ENCODE data around the gene ACSS1.

Gene ACSS1

DNA sequence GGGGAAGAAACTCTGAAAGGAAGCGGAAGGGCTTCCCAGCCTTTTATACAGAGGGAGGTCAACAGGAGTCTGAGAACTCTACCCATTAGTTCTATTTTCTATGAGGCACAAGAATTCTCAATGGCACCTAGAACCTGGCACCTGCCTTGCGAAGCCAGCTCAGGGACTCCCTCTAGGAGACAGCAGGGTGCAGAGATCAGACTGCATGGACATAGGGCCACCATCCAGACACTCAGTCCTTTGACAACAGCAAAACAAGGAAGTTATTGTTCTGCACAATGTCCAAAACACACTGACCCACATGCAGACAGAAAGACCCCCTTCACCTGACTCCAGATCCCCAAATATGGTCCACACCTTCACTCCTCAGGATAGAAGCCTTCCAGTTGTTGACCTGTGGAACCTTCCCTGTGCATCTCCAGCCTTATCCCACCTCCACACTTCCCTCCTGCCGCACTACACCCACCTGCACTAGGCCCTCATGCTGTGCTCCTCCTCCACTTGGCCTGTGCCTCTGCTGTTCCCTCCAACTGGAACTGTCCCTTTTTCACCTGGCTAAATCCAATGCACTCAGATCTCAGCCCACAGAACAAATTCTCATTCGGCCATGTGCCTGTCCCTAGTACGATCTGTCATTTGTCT is 27.8 kb downstream of the ACSS1 start:
- no peak for DNase-seq

DNA sequence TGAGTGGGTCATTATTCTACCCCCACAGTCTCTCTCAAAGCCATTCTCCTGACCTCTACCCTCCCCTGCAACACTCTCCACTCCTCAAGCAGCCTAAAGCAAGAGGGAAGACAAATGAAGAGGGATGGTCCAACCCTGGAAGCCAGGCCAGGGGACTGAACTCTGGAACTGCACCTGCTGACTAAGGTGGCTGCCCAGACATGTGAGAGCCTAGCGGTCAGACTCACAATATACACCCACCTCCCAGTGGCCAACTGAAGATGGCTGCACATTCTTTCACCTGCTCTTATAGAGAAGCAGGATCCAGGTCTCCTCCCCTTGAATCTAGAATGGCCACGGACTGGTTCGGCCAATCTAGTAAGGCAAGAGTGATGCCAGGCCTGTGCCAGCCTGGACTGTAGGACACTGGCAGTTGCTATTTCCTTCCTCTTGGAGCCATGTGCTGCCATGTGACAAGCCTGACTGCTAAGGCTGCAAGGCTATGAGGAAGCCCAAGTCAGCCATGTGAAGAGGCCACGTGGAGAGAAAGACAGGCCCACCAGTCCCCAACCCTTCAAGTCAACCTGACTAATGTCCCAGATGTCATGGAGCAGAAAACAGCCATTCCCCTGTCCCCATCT is 31.8 kb downstream of the ACSS1 start:
- no peak for DNase-seq

DNA sequence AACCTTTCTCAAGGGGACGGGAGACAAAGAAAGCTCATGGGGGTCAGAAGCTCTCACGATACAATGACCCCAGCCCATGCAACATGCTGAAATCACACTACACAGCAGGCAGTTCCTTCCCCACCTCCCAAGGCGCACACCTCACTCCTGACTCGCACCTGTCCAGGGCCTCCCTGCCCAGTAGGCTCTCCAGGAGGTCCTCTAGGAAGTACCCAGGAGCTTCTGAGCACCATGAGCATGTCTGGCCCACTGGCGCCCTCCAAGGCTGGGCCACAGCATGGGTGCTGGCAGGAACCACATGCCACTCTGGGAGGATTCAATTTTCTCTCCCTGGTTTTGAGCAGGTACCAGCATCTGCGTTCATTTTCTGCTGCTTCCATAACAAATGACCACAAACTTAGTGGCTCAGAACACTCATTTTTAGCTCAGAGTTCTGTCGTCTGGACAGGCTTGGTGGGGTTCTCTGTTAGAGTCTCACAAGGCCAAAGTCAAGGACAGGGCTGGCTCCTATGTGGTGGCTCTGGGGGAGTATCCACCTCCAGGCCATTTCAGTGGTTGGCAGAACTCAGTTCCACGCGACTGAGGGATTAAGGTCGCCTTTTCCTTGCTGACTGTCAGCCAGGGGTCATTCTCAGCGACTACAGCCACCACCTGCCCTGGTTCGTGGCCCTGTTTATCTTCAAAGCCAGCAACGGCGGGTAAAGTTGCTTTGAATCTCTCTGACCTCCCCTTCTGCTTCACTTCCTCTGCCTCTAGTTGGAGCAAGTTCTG is 32.7 kb downstream of the ACSS1 start:
- DNase-seq = no peak

DNA sequence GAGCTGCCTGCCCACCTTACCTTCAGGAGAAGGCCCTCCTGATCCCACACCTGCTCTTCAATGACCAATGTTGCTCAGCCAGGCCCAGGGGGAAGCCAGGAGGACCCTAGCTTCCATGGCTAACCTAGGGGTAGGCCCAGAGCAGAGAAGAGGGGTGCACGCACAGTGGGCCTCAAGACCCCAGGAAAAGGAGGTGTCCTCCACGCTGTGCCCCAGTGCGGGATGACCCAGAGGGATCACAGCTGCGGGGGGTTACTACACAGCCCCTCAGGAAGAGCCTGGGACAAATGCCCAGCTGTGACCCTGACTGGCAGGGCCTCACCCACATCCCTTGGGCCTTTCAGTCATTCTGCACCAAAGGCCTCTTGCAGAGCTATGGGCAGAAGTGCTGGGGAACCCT is 33.8 kb downstream of the ACSS1 start:
- no peak for DNase-seq

DNA sequence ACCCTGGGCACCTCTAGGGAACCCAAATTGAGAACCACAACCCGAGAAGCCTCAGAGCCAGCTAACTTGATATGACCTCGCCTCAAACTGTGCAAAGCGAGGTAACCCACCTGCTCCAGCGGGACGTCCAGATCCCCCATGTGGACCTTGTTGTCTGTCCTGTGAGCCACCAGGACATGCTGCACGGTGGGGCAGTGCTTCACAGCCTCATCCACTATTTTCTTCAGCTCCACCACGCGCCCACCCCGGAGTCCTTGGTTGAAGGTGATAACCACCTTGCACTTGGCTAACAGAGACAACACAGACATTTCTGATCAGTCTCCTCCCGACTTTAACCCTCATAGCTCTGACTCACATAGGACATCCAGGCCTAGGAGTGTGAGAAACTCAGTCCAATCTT is 34.6 kb downstream of the ACSS1 start:
- no peak for DNase-seq

DNA sequence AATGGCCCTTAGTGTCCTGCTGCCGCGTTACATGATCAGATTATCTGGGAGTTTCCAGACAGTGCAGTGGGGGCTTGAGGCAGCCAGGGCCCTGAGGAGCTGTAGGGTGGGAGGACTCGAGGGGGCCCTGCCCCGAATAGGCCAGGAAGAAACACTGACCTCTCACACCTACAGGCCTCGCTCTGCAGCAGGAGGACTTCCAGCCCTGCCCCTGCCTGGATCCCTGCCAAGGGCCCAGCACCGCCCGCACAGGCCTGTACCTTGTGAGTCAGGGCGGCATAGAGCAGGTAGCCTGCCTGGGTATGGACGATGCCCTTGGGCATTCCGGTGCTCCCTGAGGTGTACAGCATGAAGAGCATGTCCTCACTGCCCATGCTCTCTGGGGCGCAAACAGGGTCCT is 35.3 kb downstream of the ACSS1 start:
- no peak for DNase-seq

DNA sequence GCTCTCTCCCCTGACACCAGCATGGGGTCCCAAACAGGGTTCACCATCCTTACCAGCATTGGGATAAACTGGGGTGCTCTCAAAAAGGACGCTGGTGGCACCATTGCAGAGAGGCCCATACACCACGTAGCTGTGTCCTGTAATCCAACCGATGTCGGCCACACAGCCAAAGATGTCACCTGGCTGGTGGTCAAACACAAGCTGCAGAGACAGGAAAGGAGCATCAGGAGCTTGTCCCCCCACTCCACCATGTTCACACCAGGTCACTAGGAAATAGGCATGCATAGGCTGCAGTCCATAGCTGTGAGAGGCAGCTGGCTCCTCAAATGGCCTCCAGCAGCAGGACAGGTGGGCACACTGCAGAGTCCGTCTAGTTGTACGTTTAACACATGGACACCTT is 36.6 kb downstream of the ACSS1 start:
- no peak for DNase-seq

DNA sequence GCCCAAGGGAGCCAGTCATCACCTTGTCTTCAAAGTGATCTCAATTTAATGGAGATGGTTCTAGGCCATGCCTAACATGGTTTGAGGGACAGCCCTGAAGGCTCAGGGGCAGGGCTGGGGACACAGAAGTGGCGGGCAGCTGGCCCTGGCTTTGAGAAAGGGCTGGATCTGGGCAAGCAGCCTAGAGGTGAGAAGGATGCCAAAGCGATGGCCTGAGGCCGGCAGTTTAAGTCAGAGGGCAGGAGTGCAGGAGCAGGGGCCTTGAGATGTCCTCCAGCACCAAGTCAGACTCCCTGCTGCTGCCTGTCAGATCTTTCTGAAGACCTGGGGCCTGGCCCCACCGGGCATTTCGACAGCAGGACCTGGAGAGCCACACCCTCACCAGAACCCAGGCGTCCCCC is 37.0 kb downstream of the ACSS1 start:
- DNase-seq = no peak

DNA sequence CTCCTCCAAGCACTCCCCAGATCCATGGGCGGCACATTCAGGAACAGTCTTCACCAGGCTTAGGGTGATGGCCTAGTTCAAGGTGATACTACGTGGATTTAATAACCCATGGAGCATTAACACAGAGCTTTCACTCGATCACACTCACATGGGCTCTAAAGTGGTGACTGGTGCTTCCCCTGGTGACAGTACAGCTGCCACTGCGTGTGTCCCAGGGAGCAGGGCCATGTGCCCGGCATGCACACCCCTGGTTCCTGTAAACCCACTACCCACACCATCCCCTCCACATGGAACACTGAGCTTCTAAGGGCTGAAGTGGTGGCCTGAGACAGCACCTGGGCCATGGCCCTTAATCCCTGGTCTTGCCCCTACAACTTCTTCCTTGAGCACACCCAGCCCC is 37.6 kb downstream of the ACSS1 start:
- no peak for DNase-seq

DNA sequence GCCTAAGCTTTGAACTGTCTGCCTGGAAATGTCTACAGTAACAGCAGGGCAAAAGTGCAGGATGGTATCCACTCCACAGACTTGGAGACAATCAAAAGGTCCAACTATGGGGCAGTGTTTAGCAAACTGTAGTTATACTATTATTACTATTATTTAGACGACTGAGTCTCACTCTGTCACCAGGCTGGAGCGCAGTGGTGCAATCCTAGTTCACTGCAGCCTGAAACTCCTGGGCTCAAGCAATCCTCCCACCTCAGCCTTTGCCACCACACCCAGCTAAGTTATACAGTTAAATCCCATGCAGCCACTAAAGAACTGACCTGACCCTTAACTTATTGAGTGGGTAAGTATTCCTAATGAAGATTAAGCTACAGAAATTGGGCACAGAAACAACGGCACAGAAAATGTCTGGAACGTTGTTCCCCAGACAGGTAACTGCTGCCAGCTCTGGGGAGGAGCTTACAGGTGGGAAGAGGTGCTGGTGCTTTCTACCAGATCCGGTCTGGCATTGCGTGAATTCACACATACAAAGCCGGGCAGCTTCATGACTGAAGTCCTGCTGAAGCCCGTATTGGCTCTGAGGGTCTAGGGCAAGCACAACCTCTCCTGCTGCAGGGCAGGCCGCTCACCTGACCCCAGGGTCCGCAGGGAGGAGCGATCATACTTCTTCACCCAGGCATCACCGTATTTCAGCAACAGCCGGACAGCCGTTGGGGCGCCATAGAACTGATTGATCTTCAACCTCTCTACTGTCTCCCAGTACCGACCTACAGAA is 38.4 kb downstream of the ACSS1 start:
- no peak for DNase-seq

DNA sequence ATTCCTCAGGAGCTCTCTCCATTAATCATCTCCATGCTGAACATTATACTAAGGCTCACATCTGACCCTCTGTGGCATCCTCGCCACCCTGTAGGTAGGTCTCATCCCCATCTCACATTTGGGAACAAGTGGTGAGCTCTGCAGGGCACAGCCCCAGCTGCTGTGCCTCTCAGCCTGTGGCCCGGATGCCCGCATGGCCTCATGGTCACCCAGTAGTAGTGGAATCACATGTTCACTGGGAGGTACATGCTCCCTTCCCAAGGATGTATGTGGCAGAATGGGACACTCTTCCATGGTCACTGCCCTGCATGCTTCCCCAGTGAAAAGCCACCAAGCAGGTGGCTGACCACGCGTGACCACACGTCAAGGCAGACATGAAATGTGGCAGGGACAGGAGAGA is 39.1 kb downstream of the ACSS1 start:
- DNase-seq = no peak

DNA sequence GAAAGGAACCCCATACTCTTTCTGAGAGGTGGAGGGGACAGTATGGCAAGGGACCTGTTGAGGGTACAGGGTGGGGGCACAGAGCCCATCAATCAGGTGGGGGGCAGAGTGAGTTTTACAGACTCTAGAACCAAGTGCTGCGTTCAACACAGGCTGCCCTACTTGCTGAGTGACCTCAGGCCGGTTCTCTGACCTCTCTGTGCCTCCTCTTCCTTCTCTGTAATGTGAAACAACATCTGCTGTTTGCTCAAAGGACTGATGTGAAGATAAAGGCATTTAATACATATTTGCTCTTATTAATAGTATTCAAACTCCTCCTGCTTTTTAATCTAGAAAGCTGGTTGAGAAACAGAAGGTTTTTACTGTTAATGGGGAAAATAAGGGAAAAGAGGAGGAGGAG is 39.5 kb downstream of the ACSS1 start:
- no peak for DNase-seq

DNA sequence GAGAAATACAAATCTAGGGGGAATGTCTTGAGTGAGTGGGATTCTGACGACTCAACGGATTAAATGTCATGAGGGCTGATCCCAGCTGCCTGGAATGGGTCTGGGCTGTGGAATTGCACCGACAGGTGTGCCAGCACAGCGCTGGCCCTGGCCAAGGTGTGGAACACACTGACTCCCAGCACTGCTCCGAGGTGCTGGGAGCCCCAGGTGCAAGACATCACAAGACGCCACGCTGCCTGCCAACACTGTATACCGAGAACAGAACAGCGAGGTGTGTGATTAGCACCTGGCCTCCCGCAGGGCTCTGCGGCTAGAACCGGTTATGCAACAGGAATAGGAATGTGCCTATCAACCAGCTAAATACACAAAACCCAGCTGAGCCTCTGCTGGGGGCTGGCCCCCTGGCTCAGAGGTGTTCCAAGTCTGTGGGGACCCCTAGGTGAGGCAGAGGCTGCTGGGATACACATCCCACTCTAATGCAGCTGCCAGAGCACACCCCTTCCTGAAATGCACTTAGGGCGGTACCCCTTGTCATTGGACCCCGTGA is 40.6 kb downstream of the ACSS1 start:
- no peak for DNase-seq

DNA sequence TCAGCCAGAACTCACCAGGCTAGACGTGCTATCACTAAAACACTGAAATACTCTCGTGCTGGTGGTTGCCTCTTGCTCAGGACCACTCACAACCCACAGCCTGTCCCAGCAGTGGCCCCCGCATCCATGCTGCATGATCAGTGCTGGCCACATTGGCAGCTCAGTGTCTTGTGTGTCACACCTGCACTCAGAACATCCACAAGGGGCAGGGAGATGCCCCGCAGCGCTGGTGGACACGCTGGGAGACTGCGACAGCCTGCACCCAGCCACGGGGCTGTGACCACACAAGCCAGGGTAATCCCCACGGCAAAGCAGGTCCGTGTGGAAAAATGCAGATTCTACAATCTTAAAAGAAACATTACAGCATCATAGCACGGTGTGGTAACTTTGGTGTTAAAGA is 41.5 kb downstream of the ACSS1 start:
- no peak for DNase-seq

DNA sequence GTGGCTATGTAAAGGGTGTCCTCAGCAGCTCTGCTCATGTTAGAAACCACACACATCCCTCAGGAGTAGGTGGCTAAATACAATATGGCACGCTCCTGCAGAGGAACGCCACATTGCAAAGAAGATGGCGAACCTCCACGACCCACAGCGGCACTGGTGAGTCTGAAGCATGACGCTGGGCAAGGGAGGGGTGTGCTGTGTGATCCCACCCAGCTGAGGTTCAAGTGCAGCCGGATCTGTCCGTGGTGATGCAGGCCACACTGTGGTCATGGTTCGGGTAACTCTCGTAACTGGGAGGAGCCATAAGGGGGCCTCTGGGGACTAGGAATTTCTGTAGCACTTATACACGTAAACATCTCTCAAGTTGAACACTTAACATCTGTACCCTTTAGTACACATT is 42.0 kb downstream of the ACSS1 start:
- DNase-seq = no peak

DNA sequence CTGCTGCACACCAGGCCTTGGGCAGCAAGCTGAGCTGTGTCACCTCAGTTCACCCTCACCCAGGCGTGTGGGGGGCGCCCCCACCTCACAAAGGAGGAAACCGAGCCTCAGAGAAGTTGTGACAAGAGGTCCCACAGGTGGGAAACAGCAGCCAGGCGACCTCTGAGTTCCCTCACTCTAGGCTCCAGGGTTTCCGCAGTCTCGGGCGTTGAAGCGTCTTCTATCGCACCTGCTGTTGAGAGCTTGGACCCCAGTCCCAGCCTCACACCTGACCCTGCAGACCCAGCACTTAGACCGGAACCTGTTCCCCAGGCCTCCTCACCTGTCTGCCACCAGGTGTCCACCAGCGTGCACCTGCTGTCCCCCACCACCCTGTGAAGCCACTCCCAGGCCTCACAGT is 43.1 kb downstream of the ACSS1 start:
- DNase-seq = no peak

DNA sequence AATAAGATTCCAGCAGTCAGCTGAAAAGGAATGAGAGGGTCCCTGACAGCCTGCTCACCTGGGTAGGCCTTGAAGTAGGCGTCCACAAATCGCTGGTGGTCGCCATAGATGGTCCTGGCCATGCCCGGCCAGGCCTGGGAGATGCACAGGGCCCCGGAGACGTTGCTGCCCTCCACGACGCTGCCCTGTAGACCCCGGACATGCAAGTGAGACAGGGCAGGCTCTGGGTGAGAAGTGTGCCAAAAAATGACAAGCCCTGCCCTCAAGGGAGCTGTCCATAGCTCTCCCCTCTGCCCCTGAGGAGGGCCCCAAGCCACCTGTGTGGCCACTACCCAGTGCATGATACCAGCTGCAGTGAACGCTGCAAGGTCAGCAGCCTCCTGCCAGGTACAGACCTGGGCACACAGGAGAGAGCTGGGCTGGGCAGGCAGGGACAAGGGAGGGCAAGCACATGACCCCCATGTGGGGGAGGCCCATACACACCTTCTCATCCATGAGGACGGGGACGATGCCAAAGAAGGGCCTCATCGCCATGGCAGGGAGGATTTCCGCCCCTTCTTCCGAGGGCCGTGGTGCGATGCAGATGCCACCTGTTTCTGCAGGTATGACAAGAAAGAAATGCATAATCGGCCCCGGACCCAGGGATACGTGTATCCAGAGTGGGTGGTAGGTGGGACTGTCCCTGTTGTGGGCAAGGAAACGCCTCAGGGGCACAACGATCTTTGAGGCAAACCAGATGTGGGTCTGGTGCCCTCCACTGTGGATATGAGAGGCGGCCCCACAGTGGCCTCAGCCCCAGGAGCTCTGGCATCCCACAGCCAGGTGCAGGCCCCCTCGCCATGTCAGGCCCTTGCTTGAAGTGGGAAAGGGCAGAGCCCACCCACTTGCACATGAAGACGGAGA is 44.2 kb downstream of the ACSS1 start:
- no peak for DNase-seq

DNA sequence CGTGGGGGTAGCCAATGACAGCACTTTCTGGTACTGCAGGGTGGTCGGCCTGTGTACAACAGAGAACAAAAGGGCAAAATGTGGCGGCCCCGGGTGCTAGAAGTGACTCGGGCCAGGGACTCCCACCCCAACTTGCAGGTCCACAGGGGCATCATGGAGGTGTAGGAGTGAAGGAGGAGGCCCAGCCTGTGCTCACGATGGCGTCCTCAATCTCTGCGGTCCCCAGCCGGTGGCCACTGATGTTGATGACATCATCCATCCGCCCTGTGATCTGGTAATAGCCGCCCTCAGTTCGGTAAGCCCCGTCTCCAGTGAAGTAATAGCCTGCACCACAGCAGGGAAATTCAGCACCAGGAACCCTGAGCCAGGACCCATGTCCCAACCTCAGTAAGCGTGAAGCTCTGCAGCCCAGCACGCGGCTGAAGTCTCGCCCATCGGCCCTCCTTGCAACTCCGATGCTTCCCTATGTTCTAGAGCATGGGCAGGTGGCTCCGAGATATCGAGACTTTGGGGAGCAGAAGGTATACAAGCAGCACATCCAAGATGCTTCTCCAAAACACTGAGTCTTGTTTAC is 45.2 kb downstream of the ACSS1 start:
- no peak for DNase-seq

DNA sequence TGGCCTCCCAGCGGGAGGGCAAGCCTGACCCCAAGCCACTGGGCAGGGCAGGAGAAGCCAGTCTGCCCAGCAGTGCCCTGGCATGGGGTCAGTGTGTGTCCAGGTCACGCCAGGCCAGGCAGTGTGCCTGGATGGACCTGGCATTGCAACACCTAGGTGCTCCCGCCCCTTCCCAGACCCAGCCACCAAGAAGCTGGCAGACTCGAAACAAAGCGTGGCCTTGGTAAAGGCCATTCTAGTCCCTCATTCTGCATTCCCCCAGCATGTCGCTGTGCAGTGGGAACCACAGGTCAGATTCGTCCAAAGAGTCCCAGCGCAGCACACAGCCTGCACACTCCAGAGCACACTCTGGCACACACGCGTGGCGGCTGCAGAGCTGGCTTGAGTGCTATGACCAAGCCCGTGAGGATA is 46.1 kb downstream of the ACSS1 start:
- DNase-seq = no peak

DNA sequence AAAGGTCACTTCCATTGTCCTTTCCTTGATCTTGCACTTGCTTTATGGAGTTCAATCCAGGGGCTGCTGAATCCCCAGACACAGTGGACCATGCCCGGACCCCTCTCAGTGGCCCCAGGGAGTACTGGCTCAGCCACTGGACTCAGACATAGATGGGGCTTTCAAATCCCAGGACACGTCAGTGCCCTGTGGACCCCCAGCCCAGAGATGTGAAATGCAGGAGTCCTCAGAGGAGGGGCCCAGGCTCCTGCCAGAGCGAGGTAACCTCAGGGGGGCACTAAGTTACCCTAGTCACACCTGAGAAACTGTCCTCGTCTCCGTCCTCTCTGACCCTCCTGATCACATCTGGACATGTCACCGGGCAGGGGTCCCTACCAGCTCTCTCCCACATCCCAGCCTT is 46.7 kb downstream of the ACSS1 start:
- DNase-seq = no peak

DNA sequence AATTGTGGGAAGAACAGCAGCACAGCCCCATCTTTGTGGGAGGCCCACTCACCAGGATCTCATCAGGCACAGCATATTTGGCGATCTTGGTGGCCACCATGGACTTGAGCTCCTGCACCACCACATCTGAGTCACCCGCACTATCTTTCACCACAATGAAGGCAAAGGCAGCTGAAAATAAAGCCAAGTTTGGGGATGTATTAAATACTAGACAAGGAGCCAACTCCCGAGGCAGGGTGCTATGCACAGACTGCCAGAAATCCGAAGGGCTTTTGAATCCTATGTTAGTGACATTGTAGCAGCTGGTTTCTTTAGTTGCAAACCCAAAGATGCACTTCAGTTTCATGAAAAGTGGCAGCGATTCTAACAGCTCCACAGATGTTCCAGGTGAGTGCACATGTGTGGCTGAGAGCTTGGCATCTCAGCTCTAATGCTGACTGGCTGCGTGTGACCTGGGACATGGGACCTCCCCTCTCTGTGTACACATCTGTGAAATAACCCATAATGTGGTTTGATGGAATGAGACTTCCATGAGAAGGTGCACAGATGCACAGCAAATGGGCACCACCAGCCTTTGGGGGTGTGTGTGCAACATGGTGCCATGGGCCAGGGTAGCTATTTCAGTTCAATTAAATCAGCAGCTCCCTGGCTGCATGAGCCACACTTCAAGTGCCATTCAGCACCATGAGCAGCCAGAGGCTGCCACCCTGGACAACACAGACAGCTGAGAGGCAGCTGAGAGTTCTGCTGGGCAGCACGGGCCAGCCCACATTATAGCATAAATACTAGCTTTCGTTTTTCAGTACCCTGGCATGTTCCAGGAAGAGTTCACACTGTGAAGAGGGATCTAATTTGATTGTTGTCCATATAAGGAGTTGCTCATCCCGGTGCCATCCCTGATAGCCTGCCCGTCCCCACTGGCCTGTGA is 48.5 kb downstream of the ACSS1 start:
- DNase-seq = no peak

Data from SW 1271 (cell line).